HG03280 (cell line): ENCODE results near the gene ARID5A.

Source experiments
- ATAC-seq: cut with Tn5 transposase; IDR thresholded peaks from one replicate; pipeline ENCODE4 v1.9.1; 2021; ENCODE audit warnings: mild to moderate bottlenecking, moderate library complexity; ENCODE audit not compliant: unreplicated experiment

The ARID5A gene

GRCh38 chr2:96506016-96506906 is 30.3 kb upstream of the ARID5A start:
- ATAC-seq, result no peak

DNA sequence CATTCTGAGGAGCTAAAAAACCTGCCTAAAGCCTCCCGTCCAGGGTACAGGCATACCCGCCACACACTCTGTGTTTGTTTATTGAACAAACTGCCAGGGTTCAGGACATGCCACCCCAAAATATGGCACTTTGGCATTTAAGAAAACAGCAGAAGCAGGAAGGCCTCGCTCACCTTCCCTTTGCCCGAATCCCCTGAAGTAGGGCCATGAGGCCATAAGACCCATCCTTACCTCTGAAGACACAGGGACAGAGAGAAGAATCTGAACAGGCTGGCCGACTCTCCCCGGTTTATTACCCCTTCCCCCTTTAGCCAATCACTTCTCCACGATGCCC is 29.7 kb upstream of the ARID5A start:
- ATAC-seq, result no peak

DNA sequence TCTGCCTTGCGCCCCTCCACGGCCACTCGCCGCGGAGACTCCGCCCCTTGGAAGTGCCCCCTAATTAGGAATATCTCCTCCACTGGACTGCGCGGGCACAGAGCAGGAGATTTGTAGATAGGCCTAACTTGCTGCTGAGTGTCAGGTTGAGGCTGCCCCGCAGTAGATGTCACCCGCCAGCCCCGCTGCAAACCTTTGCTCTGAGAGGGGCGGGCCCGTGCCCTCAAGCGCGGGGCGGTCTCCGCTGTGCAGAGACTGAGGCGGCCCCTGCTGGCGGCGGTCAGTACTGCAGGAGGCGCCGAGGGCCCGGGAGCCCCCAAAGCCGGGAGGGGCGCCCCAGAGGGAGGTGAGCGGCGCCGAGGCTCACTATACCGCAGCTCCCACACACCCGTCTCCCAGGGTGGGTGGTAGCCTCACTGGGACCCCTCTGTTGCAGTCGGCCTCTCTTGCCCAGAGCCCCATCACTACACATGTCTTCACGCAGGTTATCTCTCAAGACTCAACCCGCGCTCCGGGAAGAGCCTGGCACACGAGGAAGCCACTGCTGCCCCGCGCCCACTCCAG is 28.5 kb upstream of the ARID5A start:
- peak; percentile 77 for ATAC-seq

DNA sequence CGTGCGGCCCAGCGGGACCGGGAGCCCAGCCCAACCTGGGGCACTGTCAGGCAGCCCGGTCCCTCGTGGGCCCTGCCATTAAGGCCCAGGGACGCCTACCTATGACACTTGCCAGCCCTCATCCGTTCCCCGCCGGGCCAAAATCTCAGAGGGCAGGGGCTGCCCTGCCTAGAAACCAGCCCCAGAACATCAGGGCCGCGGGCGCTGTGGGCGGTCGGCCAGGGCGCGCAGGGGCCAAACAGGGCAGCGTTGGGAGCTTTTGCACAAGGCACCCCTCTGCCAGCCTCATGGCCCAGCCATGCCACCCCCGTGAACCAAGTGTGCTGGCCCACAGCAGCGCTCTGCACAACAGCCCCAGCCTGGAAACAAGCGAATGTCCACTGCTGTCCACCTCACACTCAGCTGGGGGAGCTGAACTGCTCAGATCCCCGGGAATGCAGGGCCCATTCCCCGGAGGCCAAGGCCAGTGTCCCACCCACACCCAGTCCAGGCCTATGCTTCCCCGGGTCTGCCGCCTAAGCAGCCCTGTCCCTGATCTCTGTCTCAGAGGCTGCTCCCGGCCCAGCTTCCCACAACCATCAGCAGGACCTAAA is 27.9 kb upstream of the ARID5A start:
- ATAC-seq, result no peak

GRCh38 chr2:96509114-96509846 is 27.3 kb upstream of the ARID5A start:
- peak; percentile 71 for ATAC-seq

GRCh38 chr2:96509847-96510230 is 26.7 kb upstream of the ARID5A start:
- no peak for ATAC-seq

- ATAC-seq, result no peak
Observed at GRCh38 chr2:96510931-96511595, 25.5 kb upstream of the ARID5A start.

DNA sequence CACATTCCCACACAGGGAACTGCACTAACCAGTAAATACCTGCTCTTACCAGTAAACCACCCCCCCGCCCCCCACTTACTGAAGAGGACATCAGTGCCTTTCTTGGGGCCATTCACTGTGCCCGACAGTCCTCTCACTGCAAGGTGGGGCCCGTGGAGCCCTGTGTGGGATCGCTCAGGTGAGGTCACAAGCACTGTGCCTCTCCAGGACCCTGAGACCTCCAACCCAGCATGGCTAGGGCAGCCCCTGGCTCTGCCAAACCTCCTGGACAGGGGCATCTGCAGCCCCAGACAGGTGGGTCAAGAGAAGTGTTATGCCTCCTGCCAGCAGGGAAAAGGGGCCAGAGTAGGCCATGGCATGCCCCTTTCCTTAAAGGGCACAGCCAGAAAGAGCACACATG is 24.7 kb upstream of the ARID5A start:
- no peak for ATAC-seq

GRCh38 chr2:96512341-96512740 is 24.2 kb upstream of the ARID5A start:
- no peak for ATAC-seq

DNA sequence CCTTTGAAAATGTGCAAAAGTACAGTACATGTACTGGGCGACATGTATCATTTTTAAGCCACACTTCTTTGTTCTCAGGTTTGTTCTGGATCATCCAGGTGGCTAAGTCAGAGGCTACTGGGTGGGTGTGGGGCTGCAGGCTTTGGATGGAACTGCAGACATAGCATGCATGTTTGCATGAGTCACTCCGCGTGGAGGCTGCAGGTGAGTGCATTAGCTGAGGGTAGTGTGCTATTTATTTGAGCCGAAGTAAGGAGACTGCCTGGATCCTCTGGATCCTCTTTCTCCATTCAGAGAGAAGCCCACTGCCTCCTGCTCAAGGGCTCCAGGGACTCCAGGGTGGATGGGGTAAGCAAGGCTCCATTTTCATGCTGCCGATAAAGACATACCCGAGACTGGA is 22.0 kb upstream of the ARID5A start:
- no peak for ATAC-seq

DNA sequence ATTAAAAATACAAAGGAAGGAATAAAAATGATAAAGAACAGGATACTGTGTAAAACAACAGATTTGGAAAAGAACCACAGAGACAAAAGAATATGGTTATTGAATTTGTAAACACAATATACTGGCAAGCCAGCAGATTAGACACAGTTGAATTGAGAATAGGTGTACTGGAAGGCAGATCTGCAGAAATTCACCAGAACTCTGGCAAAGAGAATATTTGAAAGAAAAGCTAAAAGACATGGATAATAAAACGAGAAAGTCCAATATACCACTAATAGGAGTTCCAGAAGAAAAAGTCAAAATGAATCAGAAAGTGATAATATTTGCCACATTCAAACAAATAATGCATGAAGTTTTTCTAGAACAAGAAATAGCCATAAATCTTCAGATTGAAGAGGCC is 19.5 kb upstream of the ARID5A start:
- no peak for ATAC-seq

DNA sequence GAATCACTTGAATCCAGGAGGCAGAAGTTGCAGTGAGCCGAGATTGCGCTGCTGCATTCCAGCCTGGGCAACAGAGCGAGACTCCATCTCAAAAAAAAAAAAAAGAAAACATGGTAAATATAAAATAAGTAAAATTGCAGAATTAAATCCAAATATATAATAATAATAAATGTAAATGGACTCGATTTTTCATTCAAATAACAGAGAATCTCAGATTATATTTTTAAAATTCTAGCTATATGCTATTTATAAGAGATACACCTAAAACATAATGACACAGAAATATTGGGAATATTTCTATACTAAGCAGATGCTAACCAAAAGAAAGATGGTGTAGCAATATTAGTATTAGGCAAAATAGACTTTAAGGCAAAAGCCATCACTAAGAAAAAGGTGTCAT is 16.3 kb upstream of the ARID5A start:
- ATAC-seq, result no peak

DNA sequence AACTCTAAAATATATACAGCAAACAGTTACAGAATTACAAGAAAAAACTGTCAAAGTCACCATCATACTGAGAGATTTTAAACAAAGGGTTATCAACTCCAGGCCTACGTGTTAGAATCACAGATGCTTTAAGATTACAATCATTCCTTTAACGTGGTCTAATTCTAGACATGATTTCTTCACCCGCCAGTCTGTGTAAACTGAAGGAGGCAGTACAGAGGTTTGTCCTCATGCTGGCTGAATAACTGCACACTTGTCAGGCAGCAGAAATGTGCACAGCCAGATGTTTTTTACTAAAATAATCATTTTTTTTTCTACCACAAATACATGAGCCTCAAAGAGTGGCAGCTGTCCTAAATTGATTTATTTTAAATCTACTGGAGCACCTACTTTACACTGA is 15.9 kb upstream of the ARID5A start:
- ATAC-seq, result no peak

DNA sequence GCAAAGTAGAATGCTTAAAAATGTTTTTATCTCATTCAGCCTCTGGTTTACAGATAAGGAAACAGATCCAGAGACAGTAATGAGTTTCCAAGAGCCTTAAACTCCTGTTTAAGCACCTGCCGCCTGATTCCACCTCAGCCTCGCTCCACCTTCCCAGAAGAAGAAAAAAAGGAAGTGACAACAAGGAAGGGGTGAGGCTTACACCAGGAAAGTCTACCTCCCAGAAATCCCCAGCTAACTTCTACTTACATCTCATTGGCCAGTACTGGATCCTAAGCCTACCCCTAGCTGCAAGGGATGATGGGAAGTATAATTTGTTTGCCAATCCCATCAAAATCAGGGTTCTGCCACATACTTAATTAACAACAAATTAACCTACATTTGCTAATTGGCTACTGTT is 15.3 kb upstream of the ARID5A start:
- no peak for ATAC-seq

GRCh38 chr2:96522304-96523203 is 14.0 kb upstream of the ARID5A start:
- ATAC-seq, result no peak

DNA sequence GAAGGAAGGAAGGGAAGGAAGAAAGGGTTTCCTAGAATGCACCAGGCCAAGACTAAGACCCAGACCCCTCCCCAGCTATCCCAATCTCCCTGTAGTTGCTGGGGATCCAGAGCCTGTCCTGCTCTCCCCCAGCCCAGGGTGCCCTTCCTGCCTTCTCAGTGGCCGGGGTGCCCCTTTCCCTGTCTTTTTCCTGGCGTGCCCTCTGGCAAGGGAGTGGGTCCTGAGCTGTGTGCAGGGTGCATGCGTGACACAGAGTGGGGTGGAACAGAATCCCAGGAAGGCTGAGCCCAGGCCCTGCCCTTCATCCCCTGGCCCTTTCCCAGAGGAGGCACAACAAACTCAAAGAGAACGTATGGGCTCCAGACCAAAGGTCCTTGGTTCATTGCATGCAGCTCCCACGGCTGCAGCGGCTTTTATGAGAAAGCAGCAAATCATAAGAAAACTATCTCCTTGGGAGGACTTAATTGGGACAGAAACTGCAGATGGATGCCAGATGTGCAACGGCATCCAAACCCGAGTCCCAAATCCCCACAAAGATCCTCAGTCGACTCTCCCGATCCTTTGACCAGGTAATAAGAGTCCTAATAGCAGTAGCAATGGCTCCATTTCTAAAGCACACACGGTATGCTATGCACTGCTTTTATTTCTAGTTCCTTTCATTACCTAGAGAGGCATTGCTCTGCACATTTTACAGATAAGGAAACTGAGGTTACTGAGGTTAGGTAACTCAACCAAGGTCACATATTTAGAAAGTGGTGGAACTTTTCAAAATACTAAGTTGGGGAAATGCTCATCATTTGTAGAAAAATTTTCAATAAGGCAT is 12.7 kb upstream of the ARID5A start:
- ATAC-seq, result no peak

- no peak for ATAC-seq
Observed at GRCh38 chr2:96524482-96525210, 11.9 kb upstream of the ARID5A start.

- no peak for ATAC-seq
Observed at GRCh38 chr2:96525211-96525507, 11.4 kb upstream of the ARID5A start.

- no peak for ATAC-seq
Observed at GRCh38 chr2:96526101-96526591, 10.4 kb upstream of the ARID5A start.
